ENCODE data around the gene CDC123.
A peak's percentile ranks its signal among the peaks of the same experiment; 100 is the strongest.
"Not testable (repeated sequence)": the region's sequence is repeated elsewhere in the genome, so short reads cannot be mapped to it uniquely, and the experiment has no call there.

Gene CDC123

GRCh38 chr10:12237265-12238220 lies 41.6 kb downstream of the CDC123 start:
- no peak for DNase-seq

GRCh38 chr10:12238821-12239220 lies 42.8 kb downstream of the CDC123 start:
- DNase-seq, result no peak

GRCh38 chr10:12241810-12242529 lies 46.0 kb downstream of the CDC123 start:
- no peak for DNase-seq

GRCh38 chr10:12243864-12244620 lies 48.1 kb downstream of the CDC123 start:
- no peak for DNase-seq

GRCh38 chr10:12250181-12250580 lies 54.2 kb downstream of the CDC123 start:
- no peak for DNase-seq

GRCh38 chr10:12250702-12251101 lies 54.7 kb downstream of the CDC123 start:
- DNase-seq, result not testable (repeated sequence)

GRCh38 chr10:12251581-12251980 lies 55.6 kb downstream of the CDC123 start:
- DNase-seq, result no peak

DNA sequence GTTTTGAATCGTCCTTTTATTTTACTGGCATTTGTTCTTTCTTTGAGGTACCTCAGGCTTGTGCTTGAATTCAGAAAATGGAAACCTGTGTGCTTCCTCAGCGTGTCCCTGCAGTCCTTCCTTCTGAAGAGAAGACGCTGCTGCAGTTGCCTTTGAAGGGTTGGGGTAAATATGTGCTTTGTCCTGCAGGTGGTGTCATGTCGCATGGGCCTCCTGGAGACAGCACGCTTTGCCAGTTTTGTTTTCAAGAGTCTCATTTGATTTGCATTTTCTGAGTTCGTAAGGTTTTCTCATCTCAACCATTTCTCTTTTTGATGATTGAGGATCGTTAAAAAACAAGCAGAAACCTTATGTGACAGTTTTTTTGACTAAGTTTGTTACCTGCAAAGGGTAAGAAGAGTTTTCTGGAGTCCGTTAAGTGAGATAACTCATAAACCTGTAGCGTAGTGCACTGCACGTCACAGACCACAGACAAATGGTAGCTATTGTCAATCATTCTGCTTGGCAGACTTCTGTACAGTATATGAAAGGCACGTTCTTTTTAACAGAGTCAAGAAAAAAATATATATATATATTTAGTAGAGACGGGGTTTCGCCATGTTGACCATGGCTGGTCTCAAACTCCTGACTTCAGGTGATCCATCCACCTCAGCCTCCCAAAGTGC lies 57.0 kb downstream of the CDC123 start:
- DNase-seq, result no peak

DNA sequence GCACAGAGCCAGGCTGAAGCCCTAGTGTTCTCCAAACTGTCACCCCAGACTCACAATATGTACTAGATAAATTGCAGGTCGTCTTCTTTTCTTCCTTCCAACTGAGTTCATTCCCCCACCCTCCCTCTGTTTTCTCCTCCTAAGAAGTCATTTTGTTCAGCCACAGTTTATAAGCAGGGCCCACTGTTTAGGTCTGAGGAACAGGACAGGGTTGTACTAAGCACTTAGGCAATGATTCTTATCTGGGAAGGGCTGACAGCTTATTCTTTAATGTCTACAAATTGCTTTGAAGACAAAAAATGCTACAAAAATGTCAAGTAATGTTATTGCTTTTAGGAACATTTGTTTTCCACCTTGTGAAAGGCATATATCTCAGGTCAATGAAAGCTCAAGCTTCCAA lies 59.1 kb downstream of the CDC123 start:
- no peak for DNase-seq

DNA sequence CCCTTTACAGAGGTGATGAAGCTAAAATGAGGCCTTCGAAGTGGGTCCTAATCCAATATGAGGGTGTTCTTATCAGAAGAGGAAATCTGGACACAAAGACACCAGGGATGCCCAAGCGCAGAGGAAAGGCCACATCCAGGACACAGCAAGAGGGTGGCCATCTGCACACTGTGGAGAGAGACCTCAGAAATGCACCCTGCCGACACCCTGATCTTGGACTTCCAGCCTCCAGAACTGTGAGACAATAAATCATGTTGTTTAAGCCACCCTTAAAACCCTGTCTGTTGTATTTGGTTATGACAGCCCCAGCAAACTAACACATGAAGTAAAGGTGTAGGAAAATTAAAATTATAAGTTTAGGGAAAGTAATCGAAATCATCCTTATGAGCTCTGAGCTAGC lies 64.0 kb downstream of the CDC123 start:
- DNase-seq, result no peak

DNA sequence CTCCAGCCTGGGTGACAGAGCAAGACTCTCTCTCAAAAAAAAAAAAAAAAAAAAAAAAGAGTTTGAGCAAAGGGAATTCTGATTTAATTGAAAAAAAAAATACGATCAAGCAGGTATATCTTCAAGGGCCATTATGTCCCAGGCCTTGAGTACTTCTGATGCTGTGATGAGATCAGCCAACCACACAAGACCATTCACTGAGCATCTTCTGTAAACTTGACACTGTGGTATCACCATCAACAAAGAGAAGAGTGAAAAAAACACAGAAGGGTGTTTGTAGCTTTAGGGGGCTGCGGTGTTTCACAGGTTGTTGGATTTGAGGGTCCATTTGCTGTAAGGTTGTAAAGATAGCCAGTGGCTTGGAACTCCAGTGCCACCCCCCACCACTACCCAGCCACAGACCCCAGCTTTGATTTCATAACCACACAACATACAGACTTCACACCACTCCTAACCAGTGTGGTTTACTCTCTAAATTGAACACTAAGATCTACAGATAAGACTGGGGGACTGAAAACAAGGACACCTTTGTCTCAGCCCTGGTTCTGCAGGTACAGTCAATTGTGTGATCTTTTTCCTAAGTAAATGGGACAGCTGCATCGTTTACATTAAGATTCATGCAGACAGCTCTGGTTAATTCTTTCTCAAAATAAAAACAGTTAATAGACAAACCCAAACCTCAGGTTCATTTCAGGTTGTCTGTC lies 66.4 kb downstream of the CDC123 start:
- no peak for DNase-seq

DNA sequence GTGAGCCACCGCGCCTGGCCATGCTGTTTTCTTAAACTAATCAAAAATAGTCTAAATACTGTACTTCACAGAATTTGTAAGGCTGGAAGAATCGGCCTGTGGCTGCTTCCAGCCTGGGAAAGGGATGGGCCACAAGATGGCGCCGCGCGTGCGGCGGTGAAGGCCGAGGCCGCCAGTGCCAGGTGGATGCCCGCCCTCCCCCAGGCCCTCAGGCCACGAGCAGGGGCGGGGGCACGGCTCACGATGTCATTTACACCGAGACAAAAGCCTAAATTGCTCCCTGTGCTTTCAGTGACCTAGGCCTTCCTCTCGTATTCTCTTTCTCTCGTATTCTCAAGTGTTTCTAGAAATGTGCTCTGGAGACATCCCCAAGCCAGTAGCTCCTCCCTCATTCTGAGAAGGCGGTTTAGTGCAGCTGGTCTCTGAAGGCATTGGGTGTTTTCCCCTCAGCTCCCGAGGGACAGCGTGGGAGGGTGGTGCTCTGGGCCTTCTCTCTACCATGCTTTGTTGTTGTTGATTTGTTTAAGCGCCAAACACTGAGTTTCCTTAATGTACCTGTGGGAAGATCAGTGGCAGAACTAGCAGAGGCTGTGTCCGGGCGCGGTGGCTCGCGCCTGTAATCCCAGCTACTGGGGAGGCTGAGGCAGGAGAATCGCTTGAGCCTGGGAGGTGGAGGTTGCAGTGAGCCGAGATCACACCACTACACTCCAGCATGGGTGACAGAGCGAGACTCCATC lies 68.4 kb downstream of the CDC123 start:
- DNase-seq, result peak; percentile 74

GRCh38 chr10:12269056-12269455 lies 73.1 kb downstream of the CDC123 start:
- DNase-seq, result no peak

DNA sequence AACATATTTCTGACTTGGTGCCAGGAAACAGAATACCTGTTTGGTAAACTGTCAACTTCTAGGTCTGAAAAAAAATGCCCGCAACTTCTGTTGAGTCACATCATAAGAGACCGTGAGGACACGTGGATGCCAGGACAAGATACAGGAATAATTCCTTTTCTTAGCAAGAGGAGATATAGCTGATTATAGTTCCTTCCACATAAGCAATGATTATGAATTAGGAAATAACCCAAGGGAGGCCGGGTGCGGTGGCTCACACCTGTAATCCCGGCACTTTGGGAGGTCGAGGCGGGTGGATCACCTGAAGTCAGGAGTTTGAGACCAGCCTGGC lies 75.2 kb downstream of the CDC123 start:
- DNase-seq, result no peak

DNA sequence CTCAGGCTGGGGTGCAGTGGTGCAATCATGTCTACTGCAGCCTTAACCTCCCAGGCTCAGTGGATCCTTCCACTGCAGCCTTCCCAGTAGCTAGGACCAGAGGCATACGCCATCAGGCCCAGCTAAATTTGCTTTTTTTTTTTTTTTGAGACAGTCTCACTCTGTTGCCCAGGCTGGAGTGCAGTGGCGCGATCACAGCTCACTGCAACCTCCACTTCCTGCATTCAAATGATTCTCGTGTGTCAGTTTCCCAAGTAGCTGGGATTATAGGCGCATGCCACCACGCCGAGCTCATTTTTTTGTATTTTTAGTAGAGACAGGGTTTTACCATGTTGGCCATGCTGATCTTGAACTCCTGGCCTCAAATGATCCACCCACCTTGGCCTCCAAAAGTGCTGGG lies 81.9 kb downstream of the CDC123 start:
- not testable (repeated sequence) for DNase-seq

- DNase-seq, result no peak
Observed at GRCh38 chr10:12279281-12279680, 83.3 kb downstream of the CDC123 start.

- no peak for DNase-seq
Observed at GRCh38 chr10:12287772-12288171, 91.8 kb downstream of the CDC123 start.

DNA sequence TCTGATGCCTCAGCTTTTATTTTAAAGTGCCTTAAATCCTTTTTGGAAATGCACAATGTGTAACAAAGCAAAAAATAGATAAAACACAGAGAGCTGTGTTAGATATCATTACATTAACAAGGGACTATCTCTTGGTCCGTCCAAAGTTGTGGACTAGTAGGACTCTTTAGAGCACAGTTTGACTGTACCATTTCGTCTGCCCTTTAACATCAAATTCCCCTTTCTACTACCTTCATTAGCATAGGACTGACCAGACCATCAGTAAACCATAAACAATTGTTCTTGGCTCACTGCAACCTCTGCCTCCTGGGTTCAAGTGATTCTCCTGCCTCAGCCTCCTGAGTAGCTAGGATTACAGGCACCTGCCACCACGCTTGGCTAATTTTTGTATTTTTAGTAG lies 101.8 kb downstream of the CDC123 start:
- DNase-seq, result not testable (repeated sequence)

GRCh38 chr10:12299222-12299965 lies 103.4 kb downstream of the CDC123 start:
- no peak for DNase-seq
